ENCODE data around the gene NF1. TPM values are rescaled to one million over a fixed set of nuclear protein-coding genes. Genes with fewer than 3 reads are reported as not detected.

NF1 gene
- polyA plus RNA-seq, 3 donors, result 1.2 to 7.4 (median 2.1) TPM

- Histone ChIP-seq H3K9ac (ENCODE audit: insufficient read depth, low read length, poor library complexity, severe bottlenecking) (peak overlapping the region; percentile 82), H3K9me3 (replicated peaks in 1 of 2; ENCODE audit: control insufficient read depth in 1 of 2, insufficient read depth in 1 of 2, low read length in 2 of 2) (no peaks in the 10 kb centered on the region), H3K4me3 (replicated peaks in 1 of 3; ENCODE audit: low read depth in 2 of 3, low read length in 3 of 3) (peak overlapping the region; percentile 90 to 100 (median 96)), H3K27ac (ENCODE audit: low read depth in 1 of 2, low read length in 2 of 2) (peak overlapping the region in 1 of 2 donors; percentile 98), H2AFZ (ENCODE audit: insufficient read depth, low read depth, low read length, poor library complexity, severe bottlenecking) (no peak overlapping the region), H4K20me1 (ENCODE audit: insufficient read depth, low read length) (no peaks in the 10 kb centered on the region), H3K27me3 (ENCODE audit: control insufficient read depth in 2 of 2, insufficient read depth in 2 of 2, low read length in 2 of 2) (no peaks in the 10 kb centered on the region), H3K4me2 (replicated peaks; ENCODE audit: extremely low read depth, low read length, poor library complexity, severe bottlenecking) (peak overlapping the region; percentile 98), H3K36me3 (replicated peaks in 1 of 2; ENCODE audit: control insufficient read depth in 1 of 2, insufficient read depth in 2 of 2, low read length in 2 of 2) (peaks cover 0 to 5% of the 10 kb centered on the region in 2 donors), H3K79me2 (ENCODE audit: insufficient read depth, low read length) (peaks cover 79% of the 10 kb centered on the region), H3K4me1 (ENCODE audit: control insufficient read depth in 1 of 2, insufficient read depth in 2 of 2, low read length in 2 of 2) (peaks cover 36 to 53% of the 10 kb centered on the region in 2 donors)
- H3K27me3 Mint-ChIP-seq (ENCODE audit: low read depth in 3 of 3), result no peaks in the 10 kb centered on the region
- H3K36me3 Mint-ChIP-seq, result peaks cover 16 to 21% of the 10 kb centered on the region in 2 donors
- intact Hi-C loops (cut with micrococcal nuclease), result loop anchor here in 1 of 2 donors (10.0 kb wide), 1 partner anchor 45 kb away; no protein-coding TSS in a partner anchor
- peaks cover 33% of the 10 kb centered on the region for H3K4me1 Mint-ChIP-seq
- H3K27ac Mint-ChIP-seq, result peak overlapping the region in 5 of 7 donors; percentile 30 to 95 (median 89)
- H3K4me3 Mint-ChIP-seq, result peak overlapping the region; percentile 72 to 88
- H3K9me3 Mint-ChIP-seq, result no peaks in the 10 kb centered on the region
- TF ChIP-seq, protein P1, sequence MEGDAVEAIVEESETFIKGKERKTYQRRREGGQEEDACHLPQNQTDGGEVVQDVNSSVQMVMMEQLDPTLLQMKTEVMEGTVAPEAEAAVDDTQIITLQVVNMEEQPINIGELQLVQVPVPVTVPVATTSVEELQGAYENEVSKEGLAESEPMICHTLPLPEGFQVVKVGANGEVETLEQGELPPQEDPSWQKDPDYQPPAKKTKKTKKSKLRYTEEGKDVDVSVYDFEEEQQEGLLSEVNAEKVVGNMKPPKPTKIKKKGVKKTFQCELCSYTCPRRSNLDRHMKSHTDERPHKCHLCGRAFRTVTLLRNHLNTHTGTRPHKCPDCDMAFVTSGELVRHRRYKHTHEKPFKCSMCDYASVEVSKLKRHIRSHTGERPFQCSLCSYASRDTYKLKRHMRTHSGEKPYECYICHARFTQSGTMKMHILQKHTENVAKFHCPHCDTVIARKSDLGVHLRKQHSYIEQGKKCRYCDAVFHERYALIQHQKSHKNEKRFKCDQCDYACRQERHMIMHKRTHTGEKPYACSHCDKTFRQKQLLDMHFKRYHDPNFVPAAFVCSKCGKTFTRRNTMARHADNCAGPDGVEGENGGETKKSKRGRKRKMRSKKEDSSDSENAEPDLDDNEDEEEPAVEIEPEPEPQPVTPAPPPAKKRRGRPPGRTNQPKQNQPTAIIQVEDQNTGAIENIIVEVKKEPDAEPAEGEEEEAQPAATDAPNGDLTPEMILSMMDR (IDR thresholded peaks at IDR 0.05), result no peak
- no peak for DNase-seq
- WGBS (ENCODE audit: insufficient coverage), result no CpG with 5 or more reads among the region's 2 CpGs
These were observed 225.5 kb downstream of the NF1 start for GRCh38 chr17:31320241-31320640.

DNA sequence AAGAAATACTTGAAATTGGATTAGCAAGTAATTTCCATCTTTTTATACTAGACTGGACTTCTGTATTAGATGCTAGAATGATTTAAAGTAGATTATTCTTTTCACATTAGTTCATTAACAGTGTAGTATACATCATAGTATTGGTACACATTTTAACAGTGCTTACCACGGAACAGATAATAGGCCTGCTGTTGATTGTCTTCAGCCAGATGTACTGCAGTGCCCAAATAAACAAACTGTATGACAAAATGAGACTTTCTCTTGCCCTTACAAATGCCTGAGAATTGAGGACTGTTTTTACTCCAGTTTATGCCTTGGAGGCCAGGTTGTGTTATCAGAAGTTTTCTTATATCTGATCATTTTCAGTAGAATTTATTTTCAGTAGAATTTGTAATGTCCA is 226.0 kb downstream of the NF1 start:
- intact Hi-C loops (cut with micrococcal nuclease), result loop anchor here in 1 of 2 donors (10.0 kb wide), 1 partner anchor 46 kb away; no protein-coding TSS in a partner anchor
- Histone ChIP-seq H4K20me1 (ENCODE audit: insufficient read depth, low read length) (no peaks in the 10 kb centered on the region), H3K36me3 (replicated peaks in 1 of 2; ENCODE audit: control insufficient read depth in 1 of 2, insufficient read depth in 2 of 2, low read length in 2 of 2) (peaks cover 1 to 5% of the 10 kb centered on the region in 2 donors), H3K9me3 (replicated peaks in 1 of 2; ENCODE audit: control insufficient read depth in 1 of 2, insufficient read depth in 1 of 2, low read length in 2 of 2) (no peaks in the 10 kb centered on the region), H3K4me1 (ENCODE audit: control insufficient read depth in 1 of 2, insufficient read depth in 2 of 2, low read length in 2 of 2) (peaks cover 31 to 47% of the 10 kb centered on the region in 2 donors), H3K27me3 (ENCODE audit: control insufficient read depth in 2 of 2, insufficient read depth in 2 of 2, low read length in 2 of 2) (no peaks in the 10 kb centered on the region), H3K79me2 (ENCODE audit: insufficient read depth, low read length) (peaks cover 74% of the 10 kb centered on the region), H3K4me3 (replicated peaks in 1 of 3; ENCODE audit: low read depth in 2 of 3, low read length in 3 of 3) (peak overlapping the region; percentile 90 to 100 (median 96)), H3K27ac (ENCODE audit: low read depth in 1 of 2, low read length in 2 of 2) (peak overlapping the region in 1 of 2 donors; percentile 98), H3K9ac (ENCODE audit: insufficient read depth, low read length, poor library complexity, severe bottlenecking) (peak overlapping the region; percentile 82), H3K4me2 (replicated peaks; ENCODE audit: extremely low read depth, low read length, poor library complexity, severe bottlenecking) (peak overlapping the region; percentile 98), H2AFZ (ENCODE audit: insufficient read depth, low read depth, low read length, poor library complexity, severe bottlenecking) (no peak overlapping the region)
- H3K27ac Mint-ChIP-seq, result peak overlapping the region; percentile 84 to 95 (median 89)
- peak in 1 of 3 donors; percentile 8 for DNase-seq
- no peaks in the 10 kb centered on the region for H3K9me3 Mint-ChIP-seq
- H3K4me1 Mint-ChIP-seq, result peaks cover 30% of the 10 kb centered on the region
- peaks cover 17 to 21% of the 10 kb centered on the region in 2 donors for H3K36me3 Mint-ChIP-seq
- H3K27me3 Mint-ChIP-seq (ENCODE audit: low read depth in 3 of 3), result no peaks in the 10 kb centered on the region
- TF ChIP-seq, protein P1 (IDR thresholded peaks at IDR 0.05), result no peak
- no CpG with 5 or more reads among the region's 1 CpG for WGBS (ENCODE audit: insufficient coverage)
- peak overlapping the region; percentile 72 to 88 for H3K4me3 Mint-ChIP-seq
